Subcutaneous adipose tissue (tissue), 4 donors: Measurements from ENCODE around the gene SMC1A. TPM values are rescaled to one million over a fixed set of nuclear protein-coding genes. Genes with fewer than 3 reads are reported as not detected.

Source experiments
- CTCF ChIP-seq: fragments of 450-650 bp; IDR thresholded peaks from one replicate; pipeline ENCODE4 v1.5.1; 2016; ENCODE audit warnings: low read depth, mild to moderate bottlenecking, control low read depth, antibody characterized with exemption, moderate library complexity
- total RNA-seq, 4 donors: library from RNA; depleted of rRNA; stranded (reverse); fragments of >200 nt; gene quantifications; one replicate each; pipeline ENCODE4 v1.1.0, GENCODE V29; 2016

Gene SMC1A
- 10 to 100 TPM; 21.6 to 43.3 (median 33.3) TPM for total RNA-seq

- no peak for TF ChIP-seq CTCF
These were observed at the start of gene SMC1A for GRCh38 chrX:53422086-53422860. Gene SMC1A (minus strand): TSS chrX:53422654. CDS start chrX:53422600, 54 bp downstream.

GRCh38 chrX:53471346-53471745 is 48.9 kb upstream of the SMC1A start:
- no peak for TF ChIP-seq CTCF

- no peak for TF ChIP-seq CTCF
These were observed 35.6 kb upstream of the SMC1A start for GRCh38 chrX:53458082-53458481.

DNA sequence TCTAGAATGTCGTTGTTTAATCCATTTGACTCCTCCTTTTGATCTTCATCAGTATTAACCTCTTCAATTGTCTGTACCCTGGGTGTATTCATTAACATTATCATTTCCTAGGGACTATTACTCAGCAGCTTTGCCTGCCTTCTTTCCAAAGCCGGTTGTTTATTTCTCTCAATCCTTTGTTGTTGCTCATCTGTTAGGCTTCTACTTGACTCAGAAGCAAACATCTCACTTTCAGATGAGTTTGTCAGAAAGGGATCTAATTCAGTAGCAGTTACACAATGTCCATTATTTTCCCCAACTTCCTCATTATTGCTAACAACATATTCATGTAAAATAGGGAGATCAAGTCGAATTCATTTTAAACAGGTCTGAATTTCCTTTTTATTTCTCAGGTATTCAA is 33.8 kb upstream of the SMC1A start:
- no peak for TF ChIP-seq CTCF

DNA sequence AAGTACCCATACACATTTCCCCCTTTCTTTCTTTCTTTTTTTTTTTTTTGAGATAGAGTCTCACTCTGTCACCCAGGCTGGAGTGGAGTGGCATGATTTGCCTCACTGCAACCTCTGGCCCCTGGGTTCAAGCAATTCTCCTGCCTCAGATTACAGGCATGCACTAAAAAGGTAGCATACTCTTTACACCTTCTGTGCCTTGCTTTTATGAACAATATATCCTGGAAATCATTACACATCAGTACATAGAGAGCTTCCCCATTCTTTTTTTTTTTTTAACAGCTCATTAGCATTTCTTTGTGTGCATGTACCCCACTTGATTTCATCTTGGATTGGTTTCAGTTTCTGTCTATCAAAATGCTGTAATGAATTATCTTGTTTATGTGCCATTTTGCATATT is 30.4 kb upstream of the SMC1A start:
- no peak for TF ChIP-seq CTCF

DNA sequence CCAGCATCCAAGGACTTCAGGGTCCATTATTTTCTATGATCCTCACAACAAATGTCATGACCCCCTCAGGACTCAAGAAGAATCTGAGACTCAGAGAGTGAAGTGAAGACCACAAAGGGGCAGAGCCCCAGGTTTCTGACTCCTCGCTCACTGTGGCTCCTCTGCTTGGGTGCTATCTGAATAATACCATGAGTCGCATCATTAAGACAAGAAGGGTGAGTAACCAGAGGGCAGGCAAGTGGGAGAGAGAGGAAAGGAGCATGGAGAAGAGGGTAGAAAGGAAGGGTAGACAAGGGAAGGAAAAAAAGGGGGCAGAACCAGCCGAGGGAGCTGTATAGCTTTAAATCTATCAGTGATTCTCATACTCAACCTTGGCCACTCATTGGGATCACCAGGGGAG is 27.2 kb upstream of the SMC1A start:
- no peak for TF ChIP-seq CTCF

DNA sequence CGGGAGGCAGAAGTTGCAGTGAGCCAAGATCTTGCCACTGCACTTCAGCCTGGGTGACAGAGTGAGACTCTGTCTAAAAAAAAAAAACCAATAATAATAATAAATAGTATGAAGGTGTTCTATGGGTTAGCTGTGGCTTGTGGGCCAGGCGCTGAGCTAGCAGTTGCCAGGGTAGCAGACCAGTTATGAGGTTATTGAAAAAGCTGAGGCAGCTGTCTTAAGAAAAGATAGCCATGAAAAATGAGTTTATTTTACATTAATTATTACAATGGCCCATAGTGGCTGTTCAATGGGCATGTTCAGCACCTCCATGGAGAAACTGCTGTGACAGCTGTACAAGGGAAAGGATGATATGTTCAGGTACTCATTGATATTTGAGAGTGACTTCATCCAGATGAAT is 25.0 kb upstream of the SMC1A start:
- TF ChIP-seq CTCF: no peak
